Upper lobe of left lung (tissue), 4 donors: ENCODE results near the gene TMEM229B.

ENCODE experiments used
- CTCF ChIP-seq, 6 experiments: fragments of 450-650 bp in 4 of 6; fragments of 200-600 bp in 2 of 6; sonication (generic) in 2 of 6; IDR thresholded peaks; one replicate each; pipeline ENCODE4 v1.5.1; 2016 to 2019; ENCODE audit warnings: antibody characterized with exemption in 6 of 6
- EP300 ChIP-seq, 4 donors: sonication (generic); formaldehyde crosslinking; IDR thresholded peaks; one replicate each; pipeline ENCODE4 v1.5.1; 2017; ENCODE audit warnings: antibody characterized with exemption in 4 of 4, control low read depth in 2 of 4
- POLR2A ChIP-seq, 4 donors: fragments of 450-650 bp; IDR thresholded peaks; one replicate each; pipeline ENCODE4 v1.5.1; 2016 to 2017; ENCODE audit warnings: antibody characterized with exemption in 4 of 4, mild to moderate bottlenecking in 2 of 4
- POLR2AphosphoS5 ChIP-seq, 2 donors: sonication (generic); formaldehyde crosslinking; IDR thresholded peaks; one replicate each; pipeline ENCODE4 v1.5.1; 2017; ENCODE audit warnings: antibody characterized with exemption in 2 of 2

GRCh38 chr14:67425608-67426007, 62.9 kb downstream of the TMEM229B start:
- TF ChIP-seq CTCF (IDR thresholded peaks at IDR 0.05) (no peak), POLR2AphosphoS5 (IDR thresholded peaks at IDR 0.05) (no peak), POLR2A (IDR thresholded peaks at IDR 0.05) (no peak), EP300 (IDR thresholded peaks at IDR 0.05) (no peak)
